ENCODE measurements around the gene KRT9.
"Not testable (repeated sequence)": the region's sequence is repeated elsewhere in the genome, so short reads cannot be mapped to it uniquely, and the experiment has no call there.

The KRT9 gene

GRCh38 chr17:41542786-41543185 is 29.1 kb downstream of the KRT9 start:
- DNase-seq = not testable (repeated sequence)

GRCh38 chr17:41542357-41542756 is 29.5 kb downstream of the KRT9 start:
- DNase-seq = no peak

- DNase-seq = no peak
Measured at GRCh38 chr17:41540921-41541625, 30.8 kb downstream of the KRT9 start.

- no peak for DNase-seq
Measured at GRCh38 chr17:41539979-41540701, 31.7 kb downstream of the KRT9 start.

GRCh38 chr17:41539071-41539492 is 32.8 kb downstream of the KRT9 start:
- no peak for DNase-seq

GRCh38 chr17:41538565-41538991 is 33.3 kb downstream of the KRT9 start:
- DNase-seq = peak; percentile 70

GRCh38 chr17:41537990-41538389 is 33.9 kb downstream of the KRT9 start:
- peak; percentile 41 for DNase-seq

- no peak for DNase-seq
Measured at GRCh38 chr17:41537614-41537954, 34.3 kb downstream of the KRT9 start.

GRCh38 chr17:41536741-41537613 is 34.9 kb downstream of the KRT9 start:
- no peak for DNase-seq

GRCh38 chr17:41535764-41536481 is 35.9 kb downstream of the KRT9 start:
- no peak for DNase-seq

- DNase-seq = no peak
Measured at GRCh38 chr17:41534899-41535546, 36.8 kb downstream of the KRT9 start.

- no peak for DNase-seq
Measured at GRCh38 chr17:41533613-41534012, 38.2 kb downstream of the KRT9 start.

- DNase-seq = no peak
Measured at GRCh38 chr17:41532947-41533570, 38.8 kb downstream of the KRT9 start.

- DNase-seq = no peak
Measured at GRCh38 chr17:41531993-41532392, 39.9 kb downstream of the KRT9 start.

GRCh38 chr17:41530062-41531048 is 41.5 kb downstream of the KRT9 start:
- DNase-seq = peak; percentile 97

GRCh38 chr17:41529491-41529915 is 42.4 kb downstream of the KRT9 start:
- DNase-seq = no peak

- DNase-seq = no peak
Measured at GRCh38 chr17:41528959-41529353, 42.9 kb downstream of the KRT9 start.

- peak; percentile 33 for DNase-seq
Measured at GRCh38 chr17:41527063-41528023, 44.5 kb downstream of the KRT9 start.

GRCh38 chr17:41524261-41524660 is 47.6 kb downstream of the KRT9 start:
- DNase-seq = no peak
